GM18868 (cell line): ENCODE measurements around the gene ATG4A.

Experiments used
- ATAC-seq: cut with Tn5 transposase; IDR thresholded peaks from one replicate; pipeline ENCODE4 v1.9.1; 2021; ENCODE audit warnings: mild to moderate bottlenecking, moderate library complexity; ENCODE audit not compliant: unreplicated experiment

The ATG4A gene

GRCh38 chrX:108167211-108167872 lies 75.8 kb downstream of the ATG4A start:
- no peak for ATAC-seq

DNA sequence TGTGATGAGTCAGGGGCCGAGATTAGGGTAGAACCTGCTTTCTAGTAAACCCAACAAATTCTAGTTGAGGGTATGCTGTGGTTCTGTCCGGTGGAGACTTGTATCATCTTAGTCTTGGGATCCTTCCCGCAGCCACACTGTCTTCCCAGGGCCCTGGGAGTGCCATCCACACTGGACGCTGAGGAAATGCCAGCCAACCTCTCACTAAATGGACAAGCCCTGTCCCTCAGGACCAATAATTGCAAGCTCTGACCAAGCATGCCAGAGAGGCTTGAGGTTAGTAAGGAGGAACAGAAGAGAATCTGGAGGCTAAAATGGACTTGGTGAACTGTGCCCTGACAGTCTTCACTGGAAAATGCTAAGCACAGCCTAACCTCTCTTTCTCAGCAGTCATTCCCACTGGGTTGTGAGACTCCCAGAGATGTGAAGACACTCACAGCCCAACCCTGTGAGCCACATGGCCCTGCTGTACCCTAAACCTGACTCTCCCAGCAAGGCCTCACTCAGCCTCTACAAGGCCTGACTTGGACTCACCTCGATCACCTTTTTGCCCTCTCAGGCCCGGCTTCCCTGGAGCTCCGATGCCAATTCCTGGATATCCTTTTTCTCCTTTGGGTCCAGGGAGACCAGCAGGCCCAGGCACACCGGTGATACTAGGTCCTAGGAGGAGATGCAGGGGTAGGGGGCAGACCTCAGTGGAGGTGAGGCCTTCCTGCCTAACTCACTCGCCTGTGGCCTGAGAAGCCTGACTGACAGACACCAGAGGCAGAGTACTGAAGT lies 77.6 kb downstream of the ATG4A start:
- no peak for ATAC-seq

DNA sequence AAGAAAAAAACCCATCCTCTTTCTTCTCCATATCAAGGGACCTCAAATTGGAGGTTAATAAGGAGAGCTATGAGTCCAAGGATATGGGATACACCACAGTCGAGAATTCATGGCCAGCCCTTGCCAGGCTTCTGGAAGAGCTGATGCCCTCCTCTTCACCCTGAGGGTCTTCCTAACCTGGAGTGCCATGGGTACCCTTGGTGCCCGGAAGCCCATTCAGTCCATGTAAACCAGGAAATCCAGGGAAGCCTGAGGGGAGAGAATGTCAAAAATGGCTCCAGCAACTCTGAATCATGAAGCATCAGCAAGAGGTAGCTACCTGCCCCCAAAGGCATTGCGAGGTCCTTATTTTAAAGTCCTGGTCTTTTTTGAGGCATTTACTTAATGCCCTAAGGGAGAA lies 78.2 kb downstream of the ATG4A start:
- ATAC-seq = no peak

GRCh38 chrX:108171671-108172070 lies 80.1 kb downstream of the ATG4A start:
- ATAC-seq = no peak

- ATAC-seq = no peak
These were observed 82.3 kb downstream of the ATG4A start for GRCh38 chrX:108173874-108174273.

DNA sequence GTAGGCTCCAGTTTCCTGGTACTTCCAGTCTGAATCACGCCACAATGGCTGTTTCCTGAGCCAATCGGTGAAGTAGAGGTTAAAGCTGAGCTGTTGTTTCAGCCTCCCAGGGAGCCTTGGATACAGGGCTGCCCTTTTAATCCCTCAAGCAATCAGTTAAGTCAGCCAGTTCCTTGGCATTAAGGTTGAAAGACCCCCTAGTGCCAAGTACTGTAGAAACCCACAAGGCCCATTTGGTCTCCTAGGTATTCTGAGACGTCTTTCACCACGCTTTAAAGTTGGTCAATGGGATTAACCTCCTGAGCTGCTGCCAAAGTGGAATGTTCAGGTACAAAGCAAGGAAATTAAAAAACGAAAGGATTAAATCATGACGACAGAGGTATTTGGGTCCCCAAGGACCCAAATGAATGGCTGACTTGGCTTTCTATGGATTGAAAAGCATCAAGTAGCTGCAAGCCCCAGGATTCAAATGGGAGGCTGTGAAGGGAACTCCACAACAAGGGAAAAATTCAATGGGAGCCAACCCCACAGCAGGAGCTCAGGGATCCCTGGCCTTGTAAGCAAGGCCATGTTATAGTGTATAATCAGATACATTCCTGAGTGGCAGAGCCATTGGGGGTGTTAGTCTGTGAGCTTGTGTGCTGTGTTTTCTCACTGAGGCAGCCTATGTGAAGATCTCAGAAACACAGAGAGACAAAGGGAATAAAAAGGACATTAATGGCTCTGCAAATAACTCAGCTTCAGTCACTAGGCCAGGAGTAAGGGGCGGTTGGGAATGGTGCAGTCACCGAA lies 86.0 kb downstream of the ATG4A start:
- no peak for ATAC-seq

- no peak for ATAC-seq
These were observed 86.5 kb downstream of the ATG4A start for GRCh38 chrX:108178143-108178498.

DNA sequence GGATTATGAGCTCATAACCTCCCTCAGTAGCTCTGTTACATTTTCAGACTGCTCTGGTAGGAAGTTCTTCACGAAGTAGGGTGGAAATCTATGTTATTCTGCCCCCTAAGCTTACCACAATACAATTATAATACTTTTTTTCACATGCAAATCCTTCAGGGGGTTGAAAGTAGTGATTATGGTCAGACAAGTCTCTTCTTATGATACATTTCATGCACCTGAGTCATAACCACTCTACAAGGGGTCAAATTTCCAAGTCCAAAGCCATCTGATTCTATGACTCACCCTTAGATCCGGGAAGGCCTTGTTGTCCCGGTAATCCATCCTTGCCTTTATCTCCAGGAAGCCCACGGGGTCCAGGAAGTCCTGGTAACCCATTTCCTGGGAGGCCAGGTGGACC lies 95.2 kb downstream of the ATG4A start:
- no peak for ATAC-seq

DNA sequence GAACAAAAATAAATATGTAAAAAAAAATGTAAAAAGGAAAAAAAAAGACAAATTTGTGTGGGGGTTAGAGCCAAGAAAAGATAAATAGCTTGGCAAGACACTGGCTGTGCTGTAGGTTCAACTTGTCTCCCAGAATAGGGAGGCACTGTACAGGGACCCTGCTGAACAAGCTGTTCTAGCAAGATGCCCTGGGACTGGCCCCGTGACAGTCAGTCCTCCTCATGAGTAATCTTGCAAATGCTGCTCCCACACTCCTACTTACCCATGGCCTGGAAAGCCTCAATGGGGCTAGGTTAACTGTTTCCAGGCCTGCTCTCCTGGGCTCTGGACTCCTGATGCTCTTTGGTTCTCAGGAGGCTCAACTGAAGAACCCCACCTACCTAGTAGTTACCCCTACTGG lies 106.8 kb downstream of the ATG4A start:
- no peak for ATAC-seq

- no peak for ATAC-seq
These were observed 107.5 kb downstream of the ATG4A start for GRCh38 chrX:108199041-108199440.

GRCh38 chrX:108199691-108200090 lies 108.1 kb downstream of the ATG4A start:
- ATAC-seq = no peak

- ATAC-seq = no peak
These were observed 112.0 kb downstream of the ATG4A start for GRCh38 chrX:108203540-108203939.
